ENCODE measurements around the gene PML. TPM values are rescaled to one million over a fixed set of nuclear protein-coding genes. Genes with fewer than 3 reads are reported as not detected.
A peak's percentile ranks its signal among the peaks of the same experiment; 100 is the strongest.

PML gene
- total RNA-seq, 1 experiment from 2014 or later: 24.6 TPM

GRCh38 chr15:73986776-73987056, 7.8 kb upstream of the PML start:
- Histone ChIP-seq H3K23ac (ENCODE audit: insufficient read length, low read depth, low read length) (no peak overlapping the region), H3K18ac (ENCODE audit: insufficient read length, low read depth, low read length) (no peak overlapping the region), H4K91ac (ENCODE audit: insufficient read length, low read depth, low read length) (no peak overlapping the region), H3K9me3 (ENCODE audit: control insufficient read depth, low read depth, low read length) (no peaks in the 10 kb centered on the region), H2AFZ (ENCODE audit: low read length) (no peak overlapping the region), H2BK15ac (ENCODE audit: low read depth, low read length) (no peak overlapping the region), H3K27ac (ENCODE audit: insufficient read length, low read depth, low read length) (no peak overlapping the region), H3K23me2 (ENCODE audit: insufficient read length, low read depth, low read length, poor library complexity, severe bottlenecking) (peaks cover 3% of the 10 kb centered on the region), H2BK5ac (ENCODE audit: insufficient read length, low read length) (no peak overlapping the region), H2BK20ac (ENCODE audit: low read depth, low read length, poor library complexity, severe bottlenecking) (no peak overlapping the region), H3T11ph (ENCODE audit: low read length) (no peak overlapping the region), H4K8ac (replicated peaks; ENCODE audit: insufficient read length, low read depth, low read length) (no peak overlapping the region), H3K4me2 (ENCODE audit: insufficient read depth, insufficient read length, low read length) (no peak overlapping the region), H2AK5ac (ENCODE audit: insufficient read length, low read length) (no peak overlapping the region), H2BK120ac (ENCODE audit: low read depth, low read length, poor library complexity, severe bottlenecking) (no peak overlapping the region), H4K20me1 (ENCODE audit: control insufficient read depth, insufficient read depth, insufficient read length) (no peaks in the 10 kb centered on the region), H3K4ac (ENCODE audit: low read depth, low read length) (no peak overlapping the region), H2BK12ac (ENCODE audit: insufficient read length, low read depth, low read length) (no peak overlapping the region), H3K79me1 (ENCODE audit: insufficient read depth, low read depth, low read length, poor library complexity, severe bottlenecking) (no peaks in the 10 kb centered on the region), H4K5ac (ENCODE audit: insufficient read length, low read depth, low read length) (no peak overlapping the region), H3K9ac (ENCODE audit: extremely low read depth, insufficient read length, low read length) (no peak overlapping the region), H3K56ac (ENCODE audit: insufficient read length, low read depth, low read length) (no peak overlapping the region), H3K14ac (ENCODE audit: insufficient read depth, low read length) (no peak overlapping the region; the same call in 1 of the 2 replicates), H3K79me2 (ENCODE audit: insufficient read depth, low read length) (no peaks in the 10 kb centered on the region), H3K4me1 (ENCODE audit: insufficient read depth, low read length) (no peaks in the 10 kb centered on the region), H3K27me3 (ENCODE audit: insufficient read depth, low read length) (no peaks in the 10 kb centered on the region)
- Mint-ChIP-seq H3K4me3 (peak overlapping the region in 1 of 2 experiments; percentile 19; a peak in 1 of 5 replicates), H3K9me3 (no peaks in the 10 kb centered on the region), H3K4me1 (peaks cover 6 to 7% of the 10 kb centered on the region in 2 experiments), H3K27me3 (ENCODE audit: low read depth) (peaks cover 4% of the 10 kb centered on the region), H3K27ac (no peak overlapping the region; a peak in 1 of 7 replicates), H3K36me3 (ENCODE audit: insufficient read depth in 1 of 3, low read depth in 3 of 3) (no peaks in the 10 kb centered on the region)
- no peak for DNase-seq
- no CpG with 5 or more reads among the region's 1 CpG for WGBS (ENCODE audit: extremely low coverage, insufficient read length, low lambda C conversion rate)
- TF ChIP-seq CTCF (conservative IDR thresholded peaks at IDR 0.05): no peak

Data from H9 (cell line).